GM12892 (cell line): ENCODE results near the gene STIMATE.

ENCODE experiments used
- POLR2AphosphoS5 ChIP-seq: IDR thresholded peaks from 2 replicates; pipeline ENCODE4 v1.6.1; 2011; ENCODE audit warnings: low read depth, low read length, control low read depth
- TAF1 ChIP-seq: IDR thresholded peaks from 2 replicates; pipeline ENCODE4 v1.6.1; 2011; ENCODE audit warnings: low read depth, mild to moderate bottlenecking, control low read depth, low read length, borderline replicate concordance

DNA sequence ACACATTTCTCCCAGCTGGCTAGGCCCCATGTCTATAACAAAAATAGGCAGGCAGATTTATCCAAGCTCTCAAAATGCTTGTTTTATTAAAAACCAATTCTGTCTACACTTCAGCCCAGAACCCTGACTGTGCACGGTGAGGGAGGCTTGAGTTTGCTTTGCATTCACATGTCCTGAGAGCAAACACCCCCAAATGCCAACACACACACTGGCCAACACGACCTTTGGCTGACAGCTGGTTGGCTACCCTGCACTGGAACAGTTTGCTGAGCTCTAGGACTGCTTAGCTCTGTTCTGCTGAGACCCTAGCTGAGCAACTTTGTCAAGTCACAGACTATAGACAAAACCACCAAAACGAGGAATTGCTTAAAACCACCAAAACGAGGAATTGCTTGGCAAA, 3.6 kb downstream of the STIMATE start:
- TF ChIP-seq POLR2AphosphoS5 (no peak), TAF1 (no peak)
